Activated naive CD8-positive, alpha-beta T cell treated with anti-CD3 and anti-CD28 coated beads, Interleukin-2, amount 50 U/mL, for 24 hours (primary cell): ENCODE results near the gene EHMT1.

Experiments
- ATAC-seq: fragments of 150-1000 bp; cut with Tn5 transposase; one replicate; pipeline ENCODE4 v1.10.0; 2021
- DNase-seq: peaks from one replicate; pipeline ENCODE4 v3.0.0; 2021
- H3K27ac Mint-ChIP-seq: one replicate; pipeline ENCODE4 v1.8.0; 2021; ENCODE audit warnings: mild to moderate bottlenecking, mixed read lengths
- H3K27me3 Mint-ChIP-seq: one replicate; pipeline ENCODE4 v1.8.0; 2021; ENCODE audit warnings: mixed read lengths
- H3K36me3 Mint-ChIP-seq: one replicate; pipeline ENCODE4 v1.8.0; 2021; ENCODE audit warnings: low read depth, mixed read lengths
- H3K4me1 Mint-ChIP-seq: one replicate; pipeline ENCODE4 v1.8.0; 2021; ENCODE audit warnings: mixed read lengths
- H3K4me3 Mint-ChIP-seq: one replicate; pipeline ENCODE4 v1.8.0; 2021; ENCODE audit warnings: mild to moderate bottlenecking, moderate library complexity, mixed read lengths
- H3K9me3 Mint-ChIP-seq: one replicate; pipeline ENCODE4 v1.8.0; 2021; ENCODE audit warnings: mixed read lengths

Gene EHMT1

DNA sequence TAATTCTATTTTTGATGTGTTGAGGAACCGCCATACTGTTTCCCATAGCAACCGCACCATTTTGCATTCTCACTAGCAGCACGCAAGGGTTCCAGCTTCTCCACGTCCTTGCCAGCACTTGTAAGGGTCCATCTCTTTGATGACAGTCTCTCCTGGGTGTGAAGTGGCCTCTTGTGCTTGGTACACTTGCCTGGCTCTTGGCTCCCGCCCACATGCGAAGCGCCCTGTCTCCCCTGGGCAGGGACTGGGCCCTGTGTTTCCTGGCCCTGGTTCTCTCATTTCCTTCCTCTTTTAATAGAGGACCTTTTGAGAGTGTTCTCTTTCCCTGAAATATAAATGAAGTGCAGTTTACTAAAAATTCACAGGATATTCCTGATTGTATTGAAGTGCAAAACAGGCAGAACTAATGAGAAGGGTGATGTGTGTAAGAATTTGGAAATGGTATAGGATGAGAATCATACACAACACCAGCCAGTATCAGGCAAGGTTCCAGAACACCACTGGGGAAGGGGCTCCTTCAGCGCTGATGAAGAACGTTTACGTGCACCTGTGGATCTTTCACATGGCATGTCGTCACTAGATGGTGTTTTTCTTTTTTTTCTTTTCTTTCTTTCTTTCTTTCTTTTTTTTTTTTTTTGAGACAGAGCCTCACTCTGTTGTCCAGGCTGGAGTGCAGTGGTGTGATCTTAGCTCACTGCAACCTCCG is 73.0 kb downstream of the EHMT1 start:
- ATAC-seq (peak; percentile 25), DNase-seq (no peak)
- H3K9me3 Mint-ChIP-seq = no peaks in the 10 kb centered on the region
- peaks cover 2% of the 10 kb centered on the region for H3K36me3 Mint-ChIP-seq
- H3K27ac Mint-ChIP-seq = no peak overlapping the region
- H3K4me3 Mint-ChIP-seq = no peak overlapping the region
- peaks cover 58% of the 10 kb centered on the region for H3K4me1 Mint-ChIP-seq
- H3K27me3 Mint-ChIP-seq = no peaks in the 10 kb centered on the region

DNA sequence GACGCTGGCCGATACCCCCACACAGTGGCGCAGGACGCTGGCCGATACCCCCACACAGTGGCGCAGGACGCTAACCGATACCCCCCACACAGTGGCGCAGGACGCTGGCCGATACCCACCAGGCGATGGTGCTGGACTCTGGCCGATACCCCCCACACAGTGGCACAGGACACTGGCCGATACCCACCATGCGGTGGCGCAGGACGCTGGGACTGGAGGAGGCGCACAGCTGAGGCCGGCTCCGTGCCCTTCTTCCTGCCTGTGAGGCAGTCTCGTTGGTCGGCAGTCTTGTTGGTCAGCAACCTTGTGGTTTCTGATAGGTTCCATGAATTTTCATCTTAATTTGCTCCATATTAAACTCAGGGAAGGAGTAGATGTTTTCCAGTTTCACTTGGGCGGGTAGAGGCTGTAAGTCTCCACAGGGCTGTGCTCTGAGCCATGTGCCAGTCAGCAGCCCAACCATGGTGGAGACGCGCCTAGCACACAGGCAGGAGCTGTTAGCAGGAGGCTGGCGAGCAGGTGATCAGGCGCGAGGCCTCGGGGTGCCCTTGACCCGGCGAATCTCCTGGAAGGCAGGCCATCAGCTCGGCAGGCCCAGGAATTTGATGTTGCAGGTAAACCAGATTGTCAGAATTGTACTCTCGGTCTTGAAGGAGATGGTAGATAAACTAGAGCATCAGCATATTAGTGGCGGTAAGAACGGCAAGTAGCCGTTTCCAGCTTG is 75.6 kb downstream of the EHMT1 start:
- Mint-ChIP-seq H3K4me1 (peaks cover 60% of the 10 kb centered on the region), H3K27me3 (no peaks in the 10 kb centered on the region), H3K4me3 (no peak overlapping the region), H3K9me3 (no peaks in the 10 kb centered on the region), H3K36me3 (peaks cover 2% of the 10 kb centered on the region), H3K27ac (no peak overlapping the region)
- no peak for DNase-seq
- ATAC-seq = no peak

DNA sequence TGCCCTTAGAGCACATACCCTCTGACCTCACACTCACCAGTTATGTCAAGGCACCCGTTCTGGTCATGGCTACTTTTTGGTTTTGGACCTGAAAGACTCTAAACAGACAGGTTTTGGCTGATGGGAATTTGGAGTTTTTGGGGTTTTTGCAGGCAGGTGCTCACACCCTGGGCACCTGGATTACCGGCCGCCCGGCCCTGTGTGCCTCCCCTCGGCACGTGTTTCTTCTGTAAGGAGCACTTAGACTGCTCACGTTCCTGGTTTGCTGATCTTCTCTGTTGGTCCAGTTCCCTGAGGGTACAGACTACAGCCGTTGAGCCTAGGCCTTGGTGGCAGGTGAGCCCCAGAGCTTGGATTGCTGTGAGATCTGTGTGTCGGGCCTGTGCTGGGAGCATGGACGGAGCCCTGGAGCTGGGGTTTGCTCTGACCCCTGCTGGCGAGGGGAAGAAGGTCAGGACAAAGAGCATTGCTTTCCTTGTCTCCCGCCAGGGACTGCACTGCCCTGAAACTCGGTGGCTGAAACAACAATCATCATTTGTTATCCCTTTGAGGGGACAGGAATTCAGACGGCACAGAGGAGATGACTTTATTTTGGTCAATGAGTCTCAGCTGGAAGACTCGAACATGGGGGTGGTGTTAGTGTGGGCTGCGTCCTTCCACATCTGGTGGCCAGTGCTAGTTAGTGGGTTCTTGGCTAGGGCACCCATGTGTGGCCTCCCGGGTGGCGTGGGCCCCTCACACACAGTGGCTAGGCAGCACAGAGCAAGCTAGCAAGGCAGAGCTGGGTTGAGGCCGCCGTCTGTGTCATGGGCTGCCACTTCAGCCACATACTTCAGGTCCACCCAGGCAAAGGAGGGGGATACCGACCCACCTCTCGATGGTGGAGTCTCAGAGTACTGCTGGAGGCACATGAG is 76.4 kb downstream of the EHMT1 start:
- H3K27me3 Mint-ChIP-seq = no peaks in the 10 kb centered on the region
- peaks cover 52% of the 10 kb centered on the region for H3K4me1 Mint-ChIP-seq
- DNase-seq = peak; percentile 25
- no peaks in the 10 kb centered on the region for H3K9me3 Mint-ChIP-seq
- peak overlapping the region; percentile 6 for H3K27ac Mint-ChIP-seq
- H3K4me3 Mint-ChIP-seq = no peak overlapping the region
- peaks cover 2% of the 10 kb centered on the region for H3K36me3 Mint-ChIP-seq
- ATAC-seq = peak; percentile 69

DNA sequence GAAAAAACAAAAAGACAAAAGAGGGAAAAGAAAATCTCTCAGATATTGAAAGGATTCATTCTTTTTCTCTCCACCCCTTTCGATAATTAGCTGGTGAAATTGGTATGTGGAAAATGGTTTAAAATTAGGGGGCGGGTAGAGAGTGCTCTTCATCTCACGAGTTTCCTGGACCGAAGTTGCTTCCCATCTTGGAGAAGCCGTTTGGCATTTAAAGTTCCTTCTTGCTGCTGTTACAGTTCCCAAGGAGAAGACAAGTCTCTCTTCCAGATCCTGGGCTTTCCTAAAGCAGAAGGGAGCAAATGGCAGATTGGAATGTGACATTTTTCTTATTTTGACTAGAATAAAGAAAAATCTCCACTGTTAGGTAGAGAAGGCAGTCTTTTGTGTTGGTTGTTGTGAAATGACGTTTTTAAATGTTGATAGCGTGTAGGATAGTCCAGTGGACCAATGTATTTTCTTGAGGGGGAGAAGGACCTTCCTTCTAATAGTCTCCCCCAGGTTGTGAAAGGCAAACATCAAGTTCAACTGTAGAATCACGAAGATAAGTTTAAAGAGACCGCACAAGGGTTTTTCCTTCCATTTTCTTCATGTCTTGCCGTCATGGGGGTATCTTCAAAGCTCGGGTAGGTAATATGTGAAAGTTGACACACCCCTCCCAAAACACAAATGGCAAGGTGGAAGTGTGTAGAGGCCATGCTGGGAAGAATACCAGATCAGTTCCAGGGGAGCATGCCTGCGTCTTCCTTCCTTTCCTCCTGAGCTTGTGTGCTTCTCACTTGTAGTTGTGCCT is 77.5 kb downstream of the EHMT1 start:
- Mint-ChIP-seq H3K9me3 (no peaks in the 10 kb centered on the region), H3K4me1 (peaks cover 44% of the 10 kb centered on the region), H3K4me3 (no peak overlapping the region), H3K36me3 (peaks cover 5% of the 10 kb centered on the region), H3K27ac (no peak overlapping the region), H3K27me3 (no peaks in the 10 kb centered on the region)
- ATAC-seq (no peak), DNase-seq (no peak)

DNA sequence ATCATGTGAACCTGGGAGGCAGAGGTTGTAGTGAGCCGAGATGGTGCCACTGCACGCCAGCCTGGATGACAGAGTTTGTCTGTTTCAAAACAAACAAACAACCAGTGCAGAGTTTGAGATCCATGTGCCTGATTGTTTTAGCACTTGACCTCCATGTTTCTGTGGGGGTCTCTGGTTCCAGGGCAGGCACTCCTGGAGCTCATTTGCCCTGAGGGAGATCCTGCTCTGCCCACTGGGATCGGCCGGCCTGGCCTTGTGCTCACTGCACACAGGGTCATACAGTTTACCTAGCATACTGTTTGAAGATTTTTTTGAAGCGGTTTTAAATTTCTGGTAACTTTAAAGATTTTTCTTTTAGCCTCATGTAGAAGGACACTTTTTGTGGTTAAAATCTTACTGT is 78.4 kb downstream of the EHMT1 start:
- peaks cover 8% of the 10 kb centered on the region for H3K36me3 Mint-ChIP-seq
- DNase-seq (no peak), ATAC-seq (no peak)
- no peak overlapping the region for H3K4me3 Mint-ChIP-seq
- H3K4me1 Mint-ChIP-seq = peaks cover 35% of the 10 kb centered on the region
- no peak overlapping the region for H3K27ac Mint-ChIP-seq
- H3K27me3 Mint-ChIP-seq = no peaks in the 10 kb centered on the region
- H3K9me3 Mint-ChIP-seq = no peaks in the 10 kb centered on the region

DNA sequence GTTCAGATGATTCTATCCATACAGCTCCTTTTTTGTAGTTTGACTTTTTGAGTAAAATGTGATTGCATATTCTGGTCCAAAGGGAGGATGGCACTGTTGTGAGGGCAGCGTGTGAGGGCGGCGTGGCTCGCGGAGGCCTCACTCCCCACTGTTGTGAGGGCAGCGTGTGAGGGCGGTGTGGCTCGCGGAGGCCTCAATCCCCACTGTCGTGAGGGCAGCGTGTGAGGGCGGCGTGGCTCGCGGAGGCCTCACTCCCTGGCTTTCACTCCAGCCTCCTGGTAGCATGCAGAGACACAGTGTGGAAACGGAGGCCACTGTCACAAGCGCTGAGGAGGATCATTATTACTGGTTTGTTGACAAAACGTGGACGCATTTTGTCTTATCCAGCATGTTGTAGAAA is 79.0 kb downstream of the EHMT1 start:
- H3K27me3 Mint-ChIP-seq = no peaks in the 10 kb centered on the region
- no peaks in the 10 kb centered on the region for H3K9me3 Mint-ChIP-seq
- DNase-seq (no peak), ATAC-seq (no peak)
- H3K27ac Mint-ChIP-seq = no peak overlapping the region
- peaks cover 30% of the 10 kb centered on the region for H3K4me1 Mint-ChIP-seq
- peaks cover 14% of the 10 kb centered on the region for H3K36me3 Mint-ChIP-seq
- H3K4me3 Mint-ChIP-seq = no peak overlapping the region

DNA sequence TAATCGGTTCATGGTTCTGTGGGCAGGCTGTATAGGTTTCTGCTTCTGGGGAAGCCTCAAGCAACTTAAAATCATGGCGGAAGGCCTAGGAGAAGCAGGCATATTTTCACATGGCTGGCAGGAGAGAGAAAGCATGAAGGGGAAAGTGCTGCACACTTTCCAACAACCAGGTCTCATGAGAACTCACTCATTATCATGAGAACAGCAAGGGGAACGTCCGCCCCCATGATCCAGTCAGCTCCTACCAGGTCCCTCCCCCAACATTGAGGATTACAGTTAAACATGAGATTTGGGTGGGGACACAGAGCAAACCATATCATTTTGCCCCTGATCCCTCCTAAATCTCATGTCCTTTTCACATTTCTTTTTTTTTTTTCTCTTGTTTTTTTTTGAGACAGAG is 82.1 kb downstream of the EHMT1 start:
- no peak overlapping the region for H3K4me3 Mint-ChIP-seq

DNA sequence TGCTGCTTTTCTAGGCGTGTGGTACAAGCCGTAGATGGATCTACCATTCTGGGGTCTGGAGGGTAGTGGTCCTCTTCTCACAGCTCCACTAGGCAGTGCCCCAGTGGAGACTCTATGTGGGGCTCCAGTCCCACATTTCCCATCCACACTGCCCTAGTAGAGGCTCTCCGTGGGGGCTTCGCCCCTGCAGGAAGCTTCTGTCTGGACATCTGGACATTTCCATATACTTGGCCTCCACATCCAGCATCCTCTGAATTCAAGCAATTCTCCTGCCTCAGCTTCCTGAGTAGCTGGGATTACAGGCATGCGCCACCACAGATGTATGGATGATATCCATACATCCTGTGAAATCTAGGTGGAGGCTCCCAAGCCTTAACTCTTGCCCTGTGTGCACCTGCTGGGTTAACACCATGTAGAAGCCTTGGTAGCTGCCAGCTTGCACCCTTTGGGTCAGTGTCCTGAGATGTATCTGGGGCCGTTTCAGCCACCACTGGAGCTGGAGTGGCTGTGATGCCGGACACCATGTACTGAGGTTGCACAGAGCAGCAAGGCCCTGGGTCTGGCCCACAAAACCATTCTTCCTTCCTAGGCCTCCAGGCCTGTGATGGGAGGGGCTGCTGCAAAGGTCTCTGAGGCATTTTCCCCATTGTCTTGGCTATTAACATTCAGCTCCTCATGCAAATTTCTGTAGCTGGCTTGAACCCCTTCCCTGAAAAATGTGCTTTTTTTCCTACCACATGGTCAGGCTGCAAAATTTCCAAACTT is 84.0 kb downstream of the EHMT1 start:
- Mint-ChIP-seq H3K9me3 (peaks cover 5% of the 10 kb centered on the region), H3K4me3 (no peak overlapping the region), H3K27me3 (no peaks in the 10 kb centered on the region), H3K4me1 (peaks cover 41% of the 10 kb centered on the region), H3K36me3 (peaks cover 23% of the 10 kb centered on the region), H3K27ac (no peak overlapping the region)
- DNase-seq = no peak
- no peak for ATAC-seq

More for the DNA sequence above, 82.1 kb downstream of the EHMT1 start:
- H3K27ac Mint-ChIP-seq = no peak overlapping the region
- H3K36me3 Mint-ChIP-seq = peaks cover 23% of the 10 kb centered on the region
- ATAC-seq (no peak), DNase-seq (no peak)
- peaks cover 5% of the 10 kb centered on the region for H3K9me3 Mint-ChIP-seq
- H3K4me1 Mint-ChIP-seq = peaks cover 40% of the 10 kb centered on the region
- no peaks in the 10 kb centered on the region for H3K27me3 Mint-ChIP-seq

DNA sequence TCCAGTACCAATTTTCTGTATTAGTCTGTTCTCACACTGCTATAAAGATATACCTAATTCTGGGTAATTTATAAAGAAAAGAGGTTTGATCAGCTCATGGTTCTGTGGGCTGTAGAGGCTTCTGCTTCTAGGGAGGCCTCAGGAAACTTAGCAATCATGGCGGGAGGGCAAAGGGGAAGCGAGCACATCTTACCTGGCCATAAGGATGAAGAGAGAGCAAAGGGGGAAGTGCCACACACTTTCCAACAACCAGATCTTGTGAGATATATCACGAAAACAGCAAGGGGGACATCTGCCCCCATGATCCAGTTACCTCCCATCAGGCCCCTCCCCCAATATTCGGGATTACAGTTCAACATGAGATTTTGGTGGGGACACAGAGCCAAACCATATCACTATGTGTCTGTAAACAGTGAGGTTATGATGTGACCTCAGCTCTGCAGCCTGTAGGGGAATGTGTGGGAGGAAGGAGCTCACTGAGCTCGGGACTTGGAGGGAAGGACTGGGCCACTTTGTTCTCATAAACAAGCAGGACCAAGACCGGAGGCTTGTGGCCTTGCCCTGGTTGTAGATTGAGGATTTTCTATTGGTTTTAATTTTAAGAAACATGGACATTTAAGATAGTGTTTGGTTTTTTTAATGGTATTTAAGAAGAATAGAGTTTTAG is 85.2 kb downstream of the EHMT1 start:
- Mint-ChIP-seq H3K4me3 (no peak overlapping the region), H3K27me3 (no peaks in the 10 kb centered on the region), H3K4me1 (peaks cover 44% of the 10 kb centered on the region), H3K9me3 (peaks cover 5% of the 10 kb centered on the region), H3K27ac (no peak overlapping the region), H3K36me3 (peaks cover 26% of the 10 kb centered on the region)
- no peak for DNase-seq
- ATAC-seq = no peak

DNA sequence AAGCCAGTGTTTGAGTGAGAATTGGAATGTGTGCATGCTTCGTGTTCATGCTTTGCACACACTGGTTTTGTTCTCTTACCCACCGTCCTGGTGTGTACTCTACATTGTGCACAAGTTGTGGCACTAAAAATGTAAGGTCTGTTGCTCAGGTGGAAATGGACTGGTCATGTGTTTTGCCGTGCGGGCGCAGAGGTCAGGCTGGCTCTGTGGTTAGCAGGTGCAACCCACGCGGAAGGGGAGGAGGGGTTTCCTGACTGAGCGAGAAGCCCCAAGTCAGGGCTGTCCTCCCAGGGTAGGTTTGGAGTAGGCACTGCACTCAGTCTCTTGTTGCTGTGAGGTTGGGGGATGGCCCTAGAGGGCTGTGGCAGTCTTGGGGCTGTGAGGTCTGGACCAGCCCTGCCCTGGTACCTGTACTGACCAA is 86.6 kb downstream of the EHMT1 start:
- peaks cover 26% of the 10 kb centered on the region for H3K36me3 Mint-ChIP-seq
- DNase-seq (peak; percentile 57), ATAC-seq (peak; percentile 81)
- peaks cover 42% of the 10 kb centered on the region for H3K4me1 Mint-ChIP-seq
- H3K9me3 Mint-ChIP-seq = peaks cover 5% of the 10 kb centered on the region
- peak overlapping the region; percentile 12 for H3K27ac Mint-ChIP-seq
- H3K27me3 Mint-ChIP-seq = no peaks in the 10 kb centered on the region
- H3K4me3 Mint-ChIP-seq = peak overlapping the region; percentile 9

DNA sequence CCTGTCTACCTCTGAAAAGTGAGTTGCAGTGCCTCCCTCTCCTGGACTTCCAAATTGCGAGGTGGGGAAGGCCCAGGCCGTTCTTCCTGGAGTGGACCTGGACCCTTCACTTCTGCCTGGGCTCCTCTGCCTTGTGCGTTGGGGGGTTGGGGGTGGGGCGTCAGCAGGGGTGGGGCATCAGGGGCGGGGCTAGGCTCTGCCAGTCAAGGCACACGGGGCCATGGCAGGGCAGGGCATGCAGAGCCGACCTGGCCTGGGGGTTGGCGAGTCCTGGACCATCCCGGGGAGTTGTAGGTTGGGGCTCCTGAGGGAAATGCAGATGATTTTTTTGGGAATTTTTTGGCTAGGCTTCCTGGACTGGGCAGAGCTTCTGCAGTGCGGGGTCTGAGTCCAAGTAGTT is 87.1 kb downstream of the EHMT1 start:
- Mint-ChIP-seq H3K4me1 (peaks cover 42% of the 10 kb centered on the region), H3K27ac (no peak overlapping the region), H3K9me3 (peaks cover 5% of the 10 kb centered on the region), H3K36me3 (peaks cover 24% of the 10 kb centered on the region), H3K27me3 (no peaks in the 10 kb centered on the region), H3K4me3 (no peak overlapping the region)
- ATAC-seq (peak; percentile 33), DNase-seq (no peak)

DNA sequence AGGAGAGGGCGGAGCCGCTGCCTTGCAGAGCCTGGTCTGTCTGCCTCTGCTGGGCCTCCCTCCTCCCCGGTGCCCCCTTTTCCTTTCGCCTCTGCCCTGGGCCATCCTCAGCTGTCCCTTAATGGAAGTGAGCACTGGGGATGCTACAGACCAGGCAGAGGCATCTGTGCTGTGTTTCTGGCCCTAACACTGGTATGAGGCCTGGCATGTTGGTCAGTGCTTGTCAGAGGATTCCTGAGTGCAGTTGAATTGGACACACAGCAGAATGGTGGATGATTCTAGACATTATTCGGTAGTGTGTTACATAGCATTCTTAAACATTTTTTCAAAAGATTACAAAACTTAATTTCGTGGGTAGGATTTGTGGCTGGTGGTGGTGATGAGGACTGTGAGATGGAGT is 88.6 kb downstream of the EHMT1 start:
- no peak for DNase-seq
- Mint-ChIP-seq H3K9me3 (peaks cover 5% of the 10 kb centered on the region), H3K36me3 (peaks cover 28% of the 10 kb centered on the region), H3K27ac (no peak overlapping the region), H3K4me1 (peaks cover 47% of the 10 kb centered on the region), H3K27me3 (no peaks in the 10 kb centered on the region), H3K4me3 (no peak overlapping the region)
- no peak for ATAC-seq

DNA sequence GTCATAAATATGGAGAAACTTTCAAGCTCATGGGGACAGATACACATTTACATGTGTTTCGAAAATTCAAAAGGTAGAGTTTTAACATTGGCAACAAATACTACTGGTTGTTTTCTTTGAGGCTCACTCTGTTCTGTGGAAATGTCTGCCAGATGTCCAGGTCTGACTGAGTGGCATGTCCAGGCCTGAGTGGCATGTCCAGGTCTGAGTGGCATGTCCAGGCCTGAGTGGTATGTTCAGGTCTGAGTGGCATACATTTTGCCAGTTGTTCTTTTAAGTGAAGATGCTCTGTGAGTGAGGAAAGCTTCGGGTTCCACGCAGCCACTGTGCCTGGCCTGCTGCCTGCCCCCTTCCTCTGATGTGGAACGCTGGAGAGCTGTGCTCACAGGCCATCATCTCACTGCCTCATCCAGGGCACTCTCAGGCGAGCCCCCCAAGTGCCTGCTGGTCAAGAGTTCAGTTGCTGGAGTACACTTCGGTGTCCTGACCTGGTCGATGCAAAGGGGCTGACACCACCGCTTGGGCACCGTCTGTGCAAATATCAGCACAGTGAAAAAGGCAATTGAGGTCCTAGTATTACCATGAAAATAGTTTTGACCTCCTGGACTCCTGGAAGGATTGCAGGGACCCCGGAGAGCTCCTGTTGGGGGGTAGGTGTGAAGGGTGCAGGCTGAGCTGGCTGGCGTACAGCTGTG is 89.9 kb downstream of the EHMT1 start:
- DNase-seq (no peak), ATAC-seq (no peak)
- Mint-ChIP-seq H3K4me1 (peaks cover 45% of the 10 kb centered on the region), H3K27ac (no peak overlapping the region), H3K4me3 (no peak overlapping the region), H3K9me3 (no peaks in the 10 kb centered on the region), H3K27me3 (no peaks in the 10 kb centered on the region), H3K36me3 (peaks cover 23% of the 10 kb centered on the region)
